GM18499 (cell line): ENCODE measurements around the gene FRMPD4.

ENCODE experiments used
- ATAC-seq: cut with Tn5 transposase; IDR thresholded peaks from one replicate; pipeline ENCODE4 v1.9.1; 2021; ENCODE audit warnings: moderate number of reproducible peaks; ENCODE audit not compliant: insufficient read depth, unreplicated experiment

The FRMPD4 gene

GRCh38 chrX:12210196-12210815 is 72.0 kb downstream of the FRMPD4 start:
- no peak for ATAC-seq

- no peak for ATAC-seq
These were observed 72.7 kb downstream of the FRMPD4 start for GRCh38 chrX:12210971-12211370.

GRCh38 chrX:12223650-12224049 is 85.4 kb downstream of the FRMPD4 start:
- no peak for ATAC-seq

GRCh38 chrX:12225107-12225506 is 86.8 kb downstream of the FRMPD4 start:
- ATAC-seq: no peak

GRCh38 chrX:12227412-12228041 is 89.3 kb downstream of the FRMPD4 start:
- no peak for ATAC-seq

- no peak for ATAC-seq
These were observed 90.6 kb downstream of the FRMPD4 start for GRCh38 chrX:12228862-12229261.

GRCh38 chrX:12229986-12230385 is 91.7 kb downstream of the FRMPD4 start:
- no peak for ATAC-seq

- ATAC-seq: no peak
These were observed 96.5 kb downstream of the FRMPD4 start for GRCh38 chrX:12234534-12235329.

GRCh38 chrX:12236156-12236555 is 97.9 kb downstream of the FRMPD4 start:
- no peak for ATAC-seq

- ATAC-seq: no peak
These were observed 98.9 kb downstream of the FRMPD4 start for GRCh38 chrX:12237131-12237530.

- ATAC-seq: no peak
These were observed 99.5 kb downstream of the FRMPD4 start for GRCh38 chrX:12237771-12238170.

- ATAC-seq: no peak
These were observed 101.2 kb downstream of the FRMPD4 start for GRCh38 chrX:12239356-12240082.

GRCh38 chrX:12240491-12240890 is 102.2 kb downstream of the FRMPD4 start:
- ATAC-seq: no peak

- no peak for ATAC-seq
These were observed 102.8 kb downstream of the FRMPD4 start for GRCh38 chrX:12241026-12241425.

- ATAC-seq: no peak
These were observed 107.7 kb downstream of the FRMPD4 start for GRCh38 chrX:12245650-12246645.

GRCh38 chrX:12249997-12250396 is 111.7 kb downstream of the FRMPD4 start:
- ATAC-seq: no peak

GRCh38 chrX:12263211-12263610 is 124.9 kb downstream of the FRMPD4 start:
- no peak for ATAC-seq

- ATAC-seq: no peak
These were observed 131.2 kb downstream of the FRMPD4 start for GRCh38 chrX:12269484-12269883.

GRCh38 chrX:12278151-12278550 is 139.9 kb downstream of the FRMPD4 start:
- no peak for ATAC-seq

GRCh38 chrX:12282991-12283390 is 144.7 kb downstream of the FRMPD4 start:
- no peak for ATAC-seq
